Measurements from ENCODE around the gene GID4. TPM values are rescaled to one million over a fixed set of nuclear protein-coding genes. Genes with fewer than 3 reads are reported as not detected.

The GID4 gene
- total and polyA plus RNA-seq, 9 of the 15 experiments (the other 6 are each of a cell fraction or from before 2014, with no cell fraction given), result 1.2 to 6.4 (median 3.7) TPM

- peak; percentile 72 for TF ChIP-seq MXI1 (IDR thresholded peaks at IDR 0.05; ENCODE audit: low read depth, low read length)
- TF ChIP-seq ELF2 (CRISPR knock-in tag; IDR thresholded peaks at IDR 0.05), result no peak
- 0 out of 2 replicates have a peak, but pooled peaks have one; percentile 22 for TF ChIP-seq ZKSCAN1 (IDR thresholded peaks at IDR 0.05; ENCODE audit: low read depth, low read length)
- TF ChIP-seq KLF6 (CRISPR knock-in tag; IDR thresholded peaks at IDR 0.05; ENCODE audit: borderline replicate concordance), result no peak
- no peak for TF ChIP-seq GTF2B (IDR thresholded peaks at IDR 0.05; ENCODE audit: extremely low read depth, insufficient read length)
- no peak for TF ChIP-seq ZSCAN32 (CRISPR knock-in tag; IDR thresholded peaks at IDR 0.05)
- no peak for TF ChIP-seq RFX1 (IDR thresholded peaks at IDR 0.05)
- no peak for TF ChIP-seq BRCA1 (IDR thresholded peaks at IDR 0.05)
- no peak for TF ChIP-seq BRCA1 (CRISPR knock-in tag; IDR thresholded peaks at IDR 0.05)
- TF ChIP-seq CCNT2 (IDR thresholded peaks at IDR 0.05; ENCODE audit: borderline replicate concordance, extremely low read depth, insufficient read length, low read depth, low read length), result peak; percentile 49
- peak; percentile 56 for TF ChIP-seq SUPT5H (IDR thresholded peaks at IDR 0.05)
- TF ChIP-seq SMAD4 (CRISPR knock-in tag; conservative IDR thresholded peaks at IDR 0.05), result 0 out of 2 replicates have a peak, but pooled peaks have one; percentile 46
- TF ChIP-seq KLF10 (CRISPR knock-in tag; IDR thresholded peaks at IDR 0.05), result no peak
- no peak for TF ChIP-seq FOXM1 (IDR thresholded peaks at IDR 0.05; ENCODE audit: low read depth)
- 0 out of 2 replicates have a peak, but pooled peaks have one; percentile 31 for TF ChIP-seq FOXM1 (CRISPR knock-in tag; IDR thresholded peaks at IDR 0.05; ENCODE audit: low read depth)
- peak; percentile 87 for TF ChIP-seq TCF7L2 (IDR thresholded peaks at IDR 0.05; ENCODE audit: low read depth, low read length)
- peak; percentile 51 to 60; a peak in 2 of 4 replicates for TF ChIP-seq SIN3A (IDR thresholded peaks at IDR 0.05; ENCODE audit: borderline replicate concordance in 2 of 2, control insufficient read depth in 1 of 2, low read depth in 2 of 2, low read length in 2 of 2)
- TF ChIP-seq SAFB2 (IDR thresholded peaks at IDR 0.05; ENCODE audit: borderline replicate concordance, low read depth, low read length, severe bottlenecking), result no peak
- TF ChIP-seq RNF219 (CRISPR knock-in tag; IDR thresholded peaks at IDR 0.05), result no peak
- TF ChIP-seq MEIS2 (IDR thresholded peaks at IDR 0.05; ENCODE audit: partially characterized antibody), result peak; percentile 88
- TF ChIP-seq ZBTB12 (CRISPR knock-in tag; IDR thresholded peaks at IDR 0.05), result peak; percentile 85
- TF ChIP-seq NFE2 (IDR thresholded peaks at IDR 0.05; ENCODE audit: low read depth), result no peak
- TF ChIP-seq CREM (IDR thresholded peaks at IDR 0.05; ENCODE audit: low read depth), result peak; percentile 97
- TF ChIP-seq MEF2A (IDR thresholded peaks at IDR 0.05; ENCODE audit: control insufficient read depth, low read depth, low read length), result no peak
- TF ChIP-seq RHOXF2B (CRISPR knock-in tag; conservative IDR thresholded peaks at IDR 0.05), result no peak
- peak; percentile 75 for TF ChIP-seq FIP1L1 (IDR thresholded peaks at IDR 0.05; ENCODE audit: low read depth, low read length, poor library complexity, severe bottlenecking)
Observed at GRCh38 chr17:18038861-18039534, at the start of gene GID4, which contains the start of gene ATPAF2 (continued).
